Measurements from ENCODE around the gene DYSF. TPM values are rescaled to one million over a fixed set of nuclear protein-coding genes. Genes with fewer than 3 reads are reported as not detected.
A peak's percentile ranks its signal among the peaks of the same experiment; 100 is the strongest.

The DYSF gene
- total RNA-seq, 2 donors from 2014 or later, result 1.4 to 3.1 TPM

DNA sequence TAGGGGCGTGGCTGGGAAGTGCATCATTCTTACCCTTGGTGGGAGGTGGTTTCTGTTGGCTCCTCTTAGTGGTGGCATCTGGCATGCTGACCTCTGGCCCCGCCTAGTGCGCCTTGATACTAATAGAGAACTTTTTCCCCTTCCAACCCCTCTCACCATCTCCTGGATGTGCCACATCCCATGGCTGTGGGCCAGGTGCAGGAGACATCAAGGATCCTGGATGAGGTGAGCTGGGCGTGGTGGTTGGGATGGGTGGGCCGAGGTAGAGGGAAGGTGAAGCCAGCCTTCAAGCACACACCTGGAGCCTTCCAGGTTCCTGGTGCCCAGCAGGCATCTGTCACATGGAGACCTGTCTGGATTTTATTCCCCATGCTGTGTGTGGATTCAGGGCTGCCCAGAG lies 149.2 kb downstream of the DYSF start:
- H3K4me1 ChIP-seq (ENCODE audit: control insufficient read depth, insufficient read depth, low read length), result peaks cover 3% of the 10 kb centered on the region
- no peak overlapping the region for H3K27ac ChIP-seq (ENCODE audit: low read depth, low read length)
- Mint-ChIP-seq H3K27me3 (ENCODE audit: insufficient read depth) (peaks cover 2% of the 10 kb centered on the region), H3K9me3 (no peaks in the 10 kb centered on the region), H3K4me1 (peaks cover 16% of the 10 kb centered on the region), H3K27ac (no peak overlapping the region), H3K36me3 (ENCODE audit: low read depth) (no peaks in the 10 kb centered on the region), H3K4me3 (no peak overlapping the region)
- TF ChIP-seq, protein P1, sequence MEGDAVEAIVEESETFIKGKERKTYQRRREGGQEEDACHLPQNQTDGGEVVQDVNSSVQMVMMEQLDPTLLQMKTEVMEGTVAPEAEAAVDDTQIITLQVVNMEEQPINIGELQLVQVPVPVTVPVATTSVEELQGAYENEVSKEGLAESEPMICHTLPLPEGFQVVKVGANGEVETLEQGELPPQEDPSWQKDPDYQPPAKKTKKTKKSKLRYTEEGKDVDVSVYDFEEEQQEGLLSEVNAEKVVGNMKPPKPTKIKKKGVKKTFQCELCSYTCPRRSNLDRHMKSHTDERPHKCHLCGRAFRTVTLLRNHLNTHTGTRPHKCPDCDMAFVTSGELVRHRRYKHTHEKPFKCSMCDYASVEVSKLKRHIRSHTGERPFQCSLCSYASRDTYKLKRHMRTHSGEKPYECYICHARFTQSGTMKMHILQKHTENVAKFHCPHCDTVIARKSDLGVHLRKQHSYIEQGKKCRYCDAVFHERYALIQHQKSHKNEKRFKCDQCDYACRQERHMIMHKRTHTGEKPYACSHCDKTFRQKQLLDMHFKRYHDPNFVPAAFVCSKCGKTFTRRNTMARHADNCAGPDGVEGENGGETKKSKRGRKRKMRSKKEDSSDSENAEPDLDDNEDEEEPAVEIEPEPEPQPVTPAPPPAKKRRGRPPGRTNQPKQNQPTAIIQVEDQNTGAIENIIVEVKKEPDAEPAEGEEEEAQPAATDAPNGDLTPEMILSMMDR (conservative IDR thresholded peaks at IDR 0.05), result no peak
- H3K36me3 ChIP-seq (ENCODE audit: control insufficient read depth, insufficient read depth, low read length), result no peaks in the 10 kb centered on the region
- no peak overlapping the region for H3K4me3 ChIP-seq (ENCODE audit: low read length)
- 96% methylated on average over 4 of the region's 5 CpGs; no CpG with 5 or more reads in 1 of the 2 experiments for WGBS, 2 experiments (ENCODE audit: insufficient coverage in 1 of 2, insufficient read length in 1 of 2)
- DNase-seq, result peak; percentile 41
- H3K9me3 ChIP-seq (ENCODE audit: control insufficient read depth, low read length), result no peaks in the 10 kb centered on the region
- no peak overlapping the region for H3K9ac ChIP-seq (ENCODE audit: extremely low read depth, low read length, poor library complexity, severe bottlenecking)
- H3K27me3 ChIP-seq (ENCODE audit: control insufficient read depth, insufficient read depth, low read length, poor library complexity, severe bottlenecking), result no peaks in the 10 kb centered on the region

DNA sequence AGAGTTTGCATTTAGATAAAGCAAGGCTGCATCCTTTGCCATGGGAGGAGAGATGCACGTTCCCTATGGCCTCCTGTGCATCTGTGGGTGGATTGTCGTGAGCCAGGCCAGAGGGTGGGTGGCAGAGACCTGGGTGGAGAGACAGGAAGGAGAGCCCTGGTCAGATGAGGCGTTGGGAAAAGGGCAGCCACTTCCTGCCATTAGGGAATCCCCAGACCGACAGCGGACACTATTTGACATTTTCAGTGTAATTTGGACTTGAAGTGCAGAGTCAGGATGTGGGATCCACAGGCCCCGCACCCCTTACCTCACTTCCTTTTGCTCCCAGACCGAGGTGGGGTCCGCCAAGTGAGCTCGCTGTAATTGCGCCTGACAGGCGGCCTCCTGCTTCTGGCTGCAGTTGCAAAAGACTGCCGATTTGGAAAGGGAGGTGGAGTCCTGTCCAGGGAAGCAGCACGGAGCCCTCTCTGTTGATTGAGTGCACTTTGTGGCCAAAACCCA lies 150.0 kb downstream of the DYSF start:
- H3K36me3 Mint-ChIP-seq (ENCODE audit: low read depth), result no peaks in the 10 kb centered on the region
- 84 to 88% methylated on average over 10 to 13 of the region's 13 CpGs for WGBS, 2 experiments (ENCODE audit: insufficient coverage in 1 of 2, insufficient read length in 1 of 2)
- peaks cover 2% of the 10 kb centered on the region for H3K27me3 Mint-ChIP-seq (ENCODE audit: insufficient read depth)
- H3K4me1 Mint-ChIP-seq, result peaks cover 16% of the 10 kb centered on the region
- H3K4me3 Mint-ChIP-seq, result no peak overlapping the region
- Histone ChIP-seq H3K27me3 (ENCODE audit: control insufficient read depth, insufficient read depth, low read length, poor library complexity, severe bottlenecking) (no peaks in the 10 kb centered on the region), H3K4me1 (ENCODE audit: control insufficient read depth, insufficient read depth, low read length) (peaks cover 3% of the 10 kb centered on the region), H3K4me3 (ENCODE audit: low read length) (no peak overlapping the region), H3K9ac (ENCODE audit: extremely low read depth, low read length, poor library complexity, severe bottlenecking) (no peak overlapping the region), H3K36me3 (ENCODE audit: control insufficient read depth, insufficient read depth, low read length) (no peaks in the 10 kb centered on the region), H3K9me3 (ENCODE audit: control insufficient read depth, low read length) (no peaks in the 10 kb centered on the region), H3K27ac (ENCODE audit: low read depth, low read length) (no peak overlapping the region)
- peak; percentile 41 for DNase-seq
- H3K9me3 Mint-ChIP-seq, result no peaks in the 10 kb centered on the region
- no peak overlapping the region for H3K27ac Mint-ChIP-seq
- TF ChIP-seq, protein P1 (conservative IDR thresholded peaks at IDR 0.05), result no peak

DNA sequence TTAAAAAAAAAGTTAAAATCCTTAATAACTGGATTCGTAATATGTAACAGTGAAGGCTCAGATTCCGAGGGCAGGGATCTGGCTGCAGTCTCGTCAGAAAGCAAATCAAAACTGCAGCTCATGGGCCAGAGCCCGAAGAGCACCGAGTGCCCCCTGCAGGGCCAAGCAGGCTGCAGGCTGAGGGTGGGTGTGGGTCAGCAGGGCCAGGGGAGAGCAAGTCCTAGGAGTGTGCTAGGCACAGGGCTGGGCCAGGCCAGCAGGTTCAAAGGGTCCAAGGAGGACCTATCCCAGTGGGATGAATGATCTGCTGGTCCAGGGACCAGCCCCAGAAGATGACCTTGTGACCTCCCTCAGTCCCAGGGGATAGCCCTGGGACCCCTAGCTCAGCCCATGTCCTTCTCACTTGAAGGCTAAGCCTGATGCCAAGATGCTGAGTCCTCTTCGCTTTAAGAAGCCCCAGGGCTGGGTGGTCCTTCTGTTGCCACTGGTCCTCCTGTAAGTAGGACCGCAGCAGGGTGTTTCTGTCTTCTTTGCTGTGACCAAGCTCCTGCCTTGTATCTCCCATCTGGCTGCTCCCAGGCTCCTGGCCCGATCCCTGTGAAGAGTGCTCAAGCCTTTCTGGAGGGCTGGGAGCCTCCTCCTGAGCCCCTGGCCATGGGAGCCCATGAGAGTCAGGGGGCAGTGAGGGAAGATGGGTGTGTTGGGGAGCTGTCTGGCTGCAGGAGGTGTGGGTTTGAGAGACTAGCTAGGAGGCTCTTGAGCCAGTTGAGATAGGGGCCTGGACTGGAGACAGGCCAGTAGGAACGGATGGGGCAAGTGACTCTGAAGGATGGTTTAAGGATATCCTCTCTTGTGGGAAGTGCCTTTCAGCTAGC lies 150.7 kb downstream of the DYSF start:
- TF ChIP-seq, protein P1 (conservative IDR thresholded peaks at IDR 0.05), result peak; percentile 39
- Histone ChIP-seq H3K9me3 (ENCODE audit: control insufficient read depth, low read length) (no peaks in the 10 kb centered on the region), H3K27ac (ENCODE audit: low read depth, low read length) (no peak overlapping the region), H3K27me3 (ENCODE audit: control insufficient read depth, insufficient read depth, low read length, poor library complexity, severe bottlenecking) (no peaks in the 10 kb centered on the region), H3K4me3 (ENCODE audit: low read length) (no peak overlapping the region), H3K4me1 (ENCODE audit: control insufficient read depth, insufficient read depth, low read length) (peaks cover 3% of the 10 kb centered on the region), H3K36me3 (ENCODE audit: control insufficient read depth, insufficient read depth, low read length) (no peaks in the 10 kb centered on the region), H3K9ac (ENCODE audit: extremely low read depth, low read length, poor library complexity, severe bottlenecking) (no peak overlapping the region)
- Mint-ChIP-seq H3K4me3 (no peak overlapping the region), H3K4me1 (peaks cover 16% of the 10 kb centered on the region), H3K27me3 (ENCODE audit: insufficient read depth) (peaks cover 2% of the 10 kb centered on the region), H3K36me3 (ENCODE audit: low read depth) (no peaks in the 10 kb centered on the region), H3K27ac (no peak overlapping the region), H3K9me3 (no peaks in the 10 kb centered on the region)
- WGBS, 2 experiments (ENCODE audit: insufficient coverage in 1 of 2, insufficient read length in 1 of 2), result 91% methylated on average over 7 to 9 of the region's 9 CpGs
- peak; percentile 55 for DNase-seq

Data from endodermal cell (in vitro differentiated cells).